ENCODE measurements around the gene MT1HL1. TPM values are rescaled to one million over a fixed set of nuclear protein-coding genes. Genes with fewer than 3 reads are reported as not detected.
A peak's percentile ranks its signal among the peaks of the same experiment; 100 is the strongest.

The MT1HL1 gene
- total and polyA plus RNA-seq, 4 donors = not detected

- H3K4me1 ChIP-seq (ENCODE audit: control insufficient read depth, insufficient read depth, low read length) = no peaks in the 10 kb centered on the region
- H3K36me3 ChIP-seq (ENCODE audit: control insufficient read depth, insufficient read depth, low read length) = no peaks in the 10 kb centered on the region
- H3K27me3 ChIP-seq (ENCODE audit: control insufficient read depth, insufficient read depth, low read length) = no peaks in the 10 kb centered on the region
- no peak overlapping the region for H3K27ac ChIP-seq (ENCODE audit: low read depth, low read length)
- H3K9me3 ChIP-seq (ENCODE audit: control insufficient read depth, insufficient read depth, low read length) = no peaks in the 10 kb centered on the region
- WGBS (ENCODE audit: insufficient coverage) = no CpG with 5 or more reads among the region's 10 CpGs
- H3K4me3 ChIP-seq (ENCODE audit: low read depth, low read length) = no peak overlapping the region
- DNase-seq (ENCODE audit: low read depth in 4 of 6, low spot score in 6 of 6) = no peak
Observed at GRCh38 chr1:237025358-237026074, 21.3 kb upstream of the MT1HL1 start.

DNA sequence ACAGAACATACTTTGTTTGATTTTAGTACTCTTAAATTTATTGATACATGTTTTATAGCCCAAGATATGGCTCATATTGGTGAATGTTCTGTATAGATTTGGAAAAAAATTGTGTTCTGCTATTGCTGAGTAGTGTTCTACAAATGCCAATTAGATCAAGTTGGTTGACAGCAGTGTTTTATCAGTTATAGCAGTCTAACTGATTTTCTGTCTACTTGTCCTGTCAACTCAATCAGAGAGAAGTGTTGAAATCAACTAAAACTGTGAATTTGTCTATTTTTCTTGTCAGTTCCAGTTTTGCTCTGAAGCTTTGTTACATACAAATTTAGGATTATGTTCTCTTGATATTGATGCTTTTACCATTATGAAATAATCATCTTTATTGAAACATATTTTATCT, 14.7 kb upstream of the MT1HL1 start:
- no peaks in the 10 kb centered on the region for H3K4me1 ChIP-seq (ENCODE audit: control insufficient read depth, insufficient read depth, low read length)
- no peak for DNase-seq (ENCODE audit: low read depth in 4 of 6, low spot score in 6 of 6)
- no peaks in the 10 kb centered on the region for H3K9me3 ChIP-seq (ENCODE audit: control insufficient read depth, insufficient read depth, low read length)
- H3K27me3 ChIP-seq (ENCODE audit: control insufficient read depth, insufficient read depth, low read length) = no peaks in the 10 kb centered on the region
- H3K4me3 ChIP-seq (ENCODE audit: low read depth, low read length) = no peak overlapping the region
- no peaks in the 10 kb centered on the region for H3K36me3 ChIP-seq (ENCODE audit: control insufficient read depth, insufficient read depth, low read length)
- no peak overlapping the region for H3K27ac ChIP-seq (ENCODE audit: low read depth, low read length)

- no peak for DNase-seq (ENCODE audit: low read depth in 4 of 6, low spot score in 6 of 6)
- Histone ChIP-seq H3K27ac (ENCODE audit: low read depth, low read length) (no peak overlapping the region), H3K36me3 (ENCODE audit: control insufficient read depth, insufficient read depth, low read length) (no peaks in the 10 kb centered on the region), H3K4me1 (ENCODE audit: control insufficient read depth, insufficient read depth, low read length) (peaks cover 4% of the 10 kb centered on the region), H3K9me3 (ENCODE audit: control insufficient read depth, insufficient read depth, low read length) (no peaks in the 10 kb centered on the region), H3K27me3 (ENCODE audit: control insufficient read depth, insufficient read depth, low read length) (no peaks in the 10 kb centered on the region), H3K4me3 (ENCODE audit: low read depth, low read length) (no peak overlapping the region)
- WGBS (ENCODE audit: insufficient coverage) = no CpG with 5 or more reads among the region's 1 CpG
Observed at GRCh38 chr1:237016626-237017025, 12.4 kb upstream of the MT1HL1 start.

- Histone ChIP-seq H3K9me3 (ENCODE audit: control insufficient read depth, insufficient read depth, low read length) (no peaks in the 10 kb centered on the region), H3K27ac (ENCODE audit: low read depth, low read length) (no peak overlapping the region), H3K4me1 (ENCODE audit: control insufficient read depth, insufficient read depth, low read length) (peaks cover 4% of the 10 kb centered on the region), H3K36me3 (ENCODE audit: control insufficient read depth, insufficient read depth, low read length) (no peaks in the 10 kb centered on the region), H3K4me3 (ENCODE audit: low read depth, low read length) (no peak overlapping the region), H3K27me3 (ENCODE audit: control insufficient read depth, insufficient read depth, low read length) (no peaks in the 10 kb centered on the region)
- DNase-seq (ENCODE audit: low read depth in 4 of 6, low spot score in 6 of 6) = no peak
- 71% methylated on average over 1 of the region's 5 CpGs for WGBS (ENCODE audit: insufficient coverage)
Observed at GRCh38 chr1:237013608-237014007, 9.4 kb upstream of the MT1HL1 start.

DNA sequence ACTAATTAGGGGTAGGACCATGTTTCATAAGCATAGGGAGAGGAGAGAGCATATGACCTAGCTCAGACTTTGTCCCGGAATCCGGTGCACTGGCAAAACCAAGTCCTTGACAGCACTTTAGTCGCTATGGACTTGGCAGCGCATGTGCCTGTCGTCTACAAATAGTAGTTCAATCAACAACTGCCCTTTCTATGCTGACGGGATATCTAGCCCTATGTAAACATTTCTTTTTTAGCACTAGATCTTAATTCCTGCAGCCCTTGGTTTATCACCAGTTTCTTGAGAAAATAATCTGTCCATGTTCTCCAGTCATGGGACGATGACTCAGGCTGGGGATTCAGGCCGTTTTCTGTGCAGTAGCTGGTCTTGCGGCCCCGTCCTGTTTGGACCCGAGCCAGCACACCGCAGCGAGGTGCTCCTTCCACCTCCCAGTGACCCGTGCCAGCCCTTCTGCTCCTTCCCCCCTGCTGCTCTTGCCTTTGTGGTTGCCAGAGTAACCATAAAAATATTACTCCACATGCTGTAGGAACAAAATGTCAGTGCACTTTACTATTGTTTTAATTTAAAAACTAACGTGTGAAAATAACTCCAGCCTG, 8.6 kb upstream of the MT1HL1 start:
- Histone ChIP-seq H3K36me3 (ENCODE audit: control insufficient read depth, insufficient read depth, low read length) (no peaks in the 10 kb centered on the region), H3K27ac (ENCODE audit: low read depth, low read length) (no peak overlapping the region), H3K4me1 (ENCODE audit: control insufficient read depth, insufficient read depth, low read length) (peaks cover 4% of the 10 kb centered on the region), H3K4me3 (ENCODE audit: low read depth, low read length) (no peak overlapping the region), H3K27me3 (ENCODE audit: control insufficient read depth, insufficient read depth, low read length) (no peaks in the 10 kb centered on the region), H3K9me3 (ENCODE audit: control insufficient read depth, insufficient read depth, low read length) (no peaks in the 10 kb centered on the region)
- 40% methylated on average over 11 of the region's 15 CpGs for WGBS (ENCODE audit: insufficient coverage)
- DNase-seq (ENCODE audit: low read depth in 4 of 6, low spot score in 6 of 6) = peak in 2 of 6 donors; percentile 23 to 38

DNA sequence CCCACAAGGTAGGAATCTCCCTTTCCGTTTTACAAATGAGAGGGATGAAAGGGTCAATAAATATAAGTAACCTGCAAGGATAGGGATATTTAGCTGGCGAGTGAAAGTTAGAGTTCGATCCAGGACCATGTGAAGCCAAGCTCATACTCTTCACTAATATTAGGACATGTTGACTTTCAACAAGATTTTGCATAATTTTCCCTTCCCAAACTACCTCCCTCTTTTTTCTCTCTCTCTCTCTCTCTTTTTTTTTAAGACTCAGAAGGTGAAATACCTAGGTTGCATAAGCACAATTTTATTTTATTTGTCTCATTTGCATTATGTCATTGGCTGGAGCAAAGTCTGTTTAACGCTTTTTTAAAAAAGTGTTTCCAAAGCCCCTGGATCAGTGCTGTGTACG, 8.1 kb upstream of the MT1HL1 start:
- Histone ChIP-seq H3K4me3 (ENCODE audit: low read depth, low read length) (no peak overlapping the region), H3K36me3 (ENCODE audit: control insufficient read depth, insufficient read depth, low read length) (no peaks in the 10 kb centered on the region), H3K9me3 (ENCODE audit: control insufficient read depth, insufficient read depth, low read length) (no peaks in the 10 kb centered on the region), H3K4me1 (ENCODE audit: control insufficient read depth, insufficient read depth, low read length) (peaks cover 4% of the 10 kb centered on the region), H3K27ac (ENCODE audit: low read depth, low read length) (no peak overlapping the region), H3K27me3 (ENCODE audit: control insufficient read depth, insufficient read depth, low read length) (no peaks in the 10 kb centered on the region)
- no peak for DNase-seq (ENCODE audit: low read depth in 4 of 6, low spot score in 6 of 6)
- 89% methylated on average over 2 of the region's 5 CpGs for WGBS (ENCODE audit: insufficient coverage)

DNA sequence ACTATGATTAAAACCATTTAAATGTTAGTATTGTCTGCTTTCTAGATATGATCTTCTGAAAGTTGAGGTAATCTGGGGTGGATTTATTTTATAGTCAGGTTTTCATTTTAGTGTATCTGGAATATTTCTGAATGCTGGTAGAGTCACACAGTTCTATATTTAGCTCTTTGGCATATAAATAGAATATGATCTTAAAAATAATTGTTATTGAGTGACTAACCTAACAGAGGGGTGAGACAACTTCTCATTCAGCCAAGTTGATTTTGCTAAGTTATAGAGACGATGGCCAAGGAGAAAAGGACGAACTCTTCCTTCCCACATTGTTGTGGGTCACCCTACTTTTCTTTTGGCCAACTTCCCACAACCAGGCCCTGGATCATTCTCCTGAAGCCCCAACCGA, 7.2 kb upstream of the MT1HL1 start:
- Histone ChIP-seq H3K4me1 (ENCODE audit: control insufficient read depth, insufficient read depth, low read length) (peaks cover 4% of the 10 kb centered on the region), H3K27ac (ENCODE audit: low read depth, low read length) (no peak overlapping the region), H3K4me3 (ENCODE audit: low read depth, low read length) (no peak overlapping the region), H3K27me3 (ENCODE audit: control insufficient read depth, insufficient read depth, low read length) (no peaks in the 10 kb centered on the region), H3K36me3 (ENCODE audit: control insufficient read depth, insufficient read depth, low read length) (no peaks in the 10 kb centered on the region), H3K9me3 (ENCODE audit: control insufficient read depth, insufficient read depth, low read length) (no peaks in the 10 kb centered on the region)
- WGBS (ENCODE audit: insufficient coverage) = no CpG with 5 or more reads among the region's 3 CpGs
- no peak for DNase-seq (ENCODE audit: low read depth in 4 of 6, low spot score in 6 of 6)

- Histone ChIP-seq H3K27ac (ENCODE audit: low read depth, low read length) (no peak overlapping the region), H3K27me3 (ENCODE audit: control insufficient read depth, insufficient read depth, low read length) (no peaks in the 10 kb centered on the region), H3K4me1 (ENCODE audit: control insufficient read depth, insufficient read depth, low read length) (peaks cover 4% of the 10 kb centered on the region), H3K4me3 (ENCODE audit: low read depth, low read length) (no peak overlapping the region), H3K9me3 (ENCODE audit: control insufficient read depth, insufficient read depth, low read length) (no peaks in the 10 kb centered on the region), H3K36me3 (ENCODE audit: control insufficient read depth, insufficient read depth, low read length) (no peaks in the 10 kb centered on the region)
- WGBS (ENCODE audit: insufficient coverage) = 92% methylated on average over 3 of the region's 4 CpGs
- DNase-seq (ENCODE audit: low read depth in 4 of 6, low spot score in 6 of 6) = no peak
Observed at GRCh38 chr1:237009611-237010010, 5.4 kb upstream of the MT1HL1 start.

DNA sequence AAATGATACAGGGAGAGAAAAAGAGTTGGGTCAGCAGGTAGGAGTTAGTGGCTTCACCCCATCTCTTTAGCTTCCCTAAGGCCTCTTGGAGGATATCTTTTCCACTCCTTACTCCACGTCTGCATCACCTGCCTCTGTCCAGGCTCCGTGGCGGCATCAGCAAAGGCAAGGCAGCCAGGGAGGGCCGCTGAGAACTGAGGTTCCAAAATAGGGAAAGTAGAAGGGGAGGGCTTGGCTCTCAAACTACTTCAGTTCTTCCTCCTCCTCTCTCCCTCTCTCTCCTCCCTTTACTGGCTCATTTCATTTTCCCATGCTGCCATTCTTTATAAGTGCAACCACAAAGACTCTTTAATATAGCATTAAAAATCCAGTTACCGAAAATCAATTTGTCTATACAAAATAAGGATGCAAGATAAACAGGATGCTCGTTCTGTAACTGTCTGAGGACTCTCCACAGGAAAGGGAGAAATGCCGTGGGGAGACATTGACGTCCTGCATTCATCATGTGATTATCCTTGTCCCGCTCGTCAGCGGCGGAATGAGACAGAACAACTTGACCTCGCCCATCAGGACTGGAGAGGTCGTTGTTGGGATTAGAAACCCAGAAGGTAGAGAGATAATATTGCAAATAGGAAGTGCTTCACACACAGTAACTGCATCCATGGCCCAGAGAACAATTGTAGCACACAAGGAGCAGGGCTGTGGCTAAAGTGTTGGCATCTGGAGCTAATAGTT, 3.1 kb upstream of the MT1HL1 start:
- H3K4me3 ChIP-seq (ENCODE audit: low read depth, low read length) = no peak overlapping the region
- WGBS (ENCODE audit: insufficient coverage) = 89% methylated on average over 8 of the region's 14 CpGs
- H3K36me3 ChIP-seq (ENCODE audit: control insufficient read depth, insufficient read depth, low read length) = no peaks in the 10 kb centered on the region
- H3K4me1 ChIP-seq (ENCODE audit: control insufficient read depth, insufficient read depth, low read length) = no peaks in the 10 kb centered on the region
- no peaks in the 10 kb centered on the region for H3K9me3 ChIP-seq (ENCODE audit: control insufficient read depth, insufficient read depth, low read length)
- no peaks in the 10 kb centered on the region for H3K27me3 ChIP-seq (ENCODE audit: control insufficient read depth, insufficient read depth, low read length)
- no peak overlapping the region for H3K27ac ChIP-seq (ENCODE audit: low read depth, low read length)
- no peak for DNase-seq (ENCODE audit: low read depth in 4 of 6, low spot score in 6 of 6)

- no peaks in the 10 kb centered on the region for H3K4me1 ChIP-seq (ENCODE audit: control insufficient read depth, insufficient read depth, low read length)
- DNase-seq (ENCODE audit: low read depth in 4 of 6, low spot score in 6 of 6) = peak in 1 of 6 donors; percentile 43
- no peak overlapping the region for H3K27ac ChIP-seq (ENCODE audit: low read depth, low read length)
- no peaks in the 10 kb centered on the region for H3K27me3 ChIP-seq (ENCODE audit: control insufficient read depth, insufficient read depth, low read length)
- no peaks in the 10 kb centered on the region for H3K36me3 ChIP-seq (ENCODE audit: control insufficient read depth, insufficient read depth, low read length)
- WGBS (ENCODE audit: insufficient coverage) = no CpG with 5 or more reads among the region's 4 CpGs
- no peak overlapping the region for H3K4me3 ChIP-seq (ENCODE audit: low read depth, low read length)
- no peaks in the 10 kb centered on the region for H3K9me3 ChIP-seq (ENCODE audit: control insufficient read depth, insufficient read depth, low read length)
Observed at GRCh38 chr1:237005674-237006073, 1.4 kb upstream of the MT1HL1 start.

Measured in spinal cord (tissue), 10 donors.